ENCODE measurements around the gene ESD.
A peak's percentile ranks its signal among the peaks of the same experiment; 100 is the strongest.
"Not testable (repeated sequence)": the region's sequence is repeated elsewhere in the genome, so short reads cannot be mapped to it uniquely, and the experiment has no call there.

The ESD gene

DNA sequence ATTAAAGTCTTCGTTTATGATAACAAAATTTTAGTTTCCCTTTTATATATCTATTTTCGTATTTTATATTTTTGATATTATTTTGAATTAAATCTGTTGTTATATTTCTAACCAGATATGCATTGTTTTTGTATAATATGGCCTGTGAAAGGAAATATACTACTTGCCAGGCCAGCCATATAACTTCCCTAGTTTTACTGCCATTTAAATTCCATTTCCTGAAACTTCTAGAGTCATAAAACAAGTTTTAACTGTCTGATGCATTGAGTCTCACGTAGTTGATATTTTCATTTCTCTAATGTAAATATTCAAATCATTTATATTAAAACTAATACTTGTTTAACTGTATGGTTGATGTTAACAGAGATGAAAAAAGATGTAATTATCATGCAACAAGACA lies 13.5 kb downstream of the ESD start:
- DNase-seq (ENCODE audit: low spot score) = no peak

- DNase-seq (ENCODE audit: low spot score) = no peak
Measured at GRCh38 chr13:46782691-46783090, 14.3 kb downstream of the ESD start.

GRCh38 chr13:46782066-46782465 lies 14.9 kb downstream of the ESD start:
- DNase-seq (ENCODE audit: low spot score) = no peak

GRCh38 chr13:46778890-46779289 lies 18.1 kb downstream of the ESD start:
- no peak for DNase-seq (ENCODE audit: low spot score)

GRCh38 chr13:46778095-46778494 lies 18.9 kb downstream of the ESD start:
- no peak for DNase-seq (ENCODE audit: low spot score)

DNA sequence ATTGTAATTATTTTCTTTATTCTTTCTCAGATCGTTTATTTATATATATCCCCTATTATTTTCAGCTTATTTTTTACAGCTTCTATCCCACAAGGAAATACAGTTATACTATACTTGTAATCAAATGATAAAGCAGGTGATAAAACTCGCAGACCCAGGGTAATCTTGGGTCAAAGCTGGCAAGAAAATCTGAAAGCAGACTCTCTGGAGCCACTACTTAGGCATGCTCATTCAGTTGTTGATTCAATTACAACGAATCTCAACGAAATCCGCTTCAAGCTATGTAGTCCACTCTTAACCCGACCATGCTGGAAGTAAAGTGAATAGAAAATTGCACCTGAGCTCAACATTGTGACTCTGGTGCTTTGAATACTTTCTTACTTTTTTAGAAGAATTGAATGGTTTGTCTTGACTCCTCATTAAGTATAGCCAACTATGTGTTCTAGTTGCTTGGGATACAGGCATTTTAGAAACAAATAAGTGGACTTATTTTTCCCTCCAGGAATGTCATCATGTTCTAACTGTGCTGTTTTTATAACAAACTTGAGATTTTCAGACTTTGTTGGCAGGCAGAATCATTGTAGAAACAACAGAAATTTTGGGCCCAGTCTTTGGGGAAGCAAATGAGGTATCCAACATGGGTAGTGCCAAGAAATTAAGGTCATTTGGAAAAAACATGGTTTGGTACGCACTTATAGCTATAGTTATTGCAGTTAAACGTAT lies 21.4 kb downstream of the ESD start:
- DNase-seq (ENCODE audit: low spot score) = no peak

DNA sequence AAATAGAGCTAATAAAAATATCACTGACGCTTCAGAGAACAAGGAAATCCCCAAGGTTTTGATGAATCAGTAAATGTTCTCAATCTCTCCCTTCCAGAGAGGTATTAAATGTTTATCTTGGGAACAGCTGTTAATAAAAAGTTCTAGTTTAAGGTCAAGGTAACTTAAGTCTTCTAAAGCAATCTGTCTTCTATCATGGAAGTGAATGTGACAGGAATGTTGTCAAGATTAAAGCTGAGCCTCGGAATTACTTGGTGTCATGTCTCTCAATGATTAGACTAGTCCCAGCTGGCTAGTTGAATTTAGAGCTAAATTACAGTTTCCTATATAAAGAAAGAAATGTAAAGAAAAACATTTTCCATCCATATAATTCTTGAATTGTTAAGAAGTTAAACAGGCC lies 23.4 kb downstream of the ESD start:
- no peak for DNase-seq (ENCODE audit: low spot score)

DNA sequence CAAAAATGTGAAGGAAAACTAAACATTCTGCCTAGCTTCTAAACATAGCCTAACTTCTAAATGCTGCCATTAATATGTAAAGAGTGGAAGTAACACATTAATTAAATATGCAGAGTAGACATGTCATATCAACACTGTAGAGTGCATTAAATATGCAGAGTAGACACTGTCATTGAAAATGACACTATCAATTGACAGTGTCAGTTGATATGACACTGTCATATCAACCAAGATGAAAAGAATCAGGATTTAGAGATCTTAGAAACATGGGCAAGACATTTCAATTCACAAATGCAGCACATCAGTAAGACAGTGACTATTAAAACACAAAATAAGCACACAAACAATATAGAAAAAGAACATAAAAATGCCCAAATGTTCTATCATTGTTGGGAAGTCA lies 25.3 kb downstream of the ESD start:
- no peak for DNase-seq (ENCODE audit: low spot score)

DNA sequence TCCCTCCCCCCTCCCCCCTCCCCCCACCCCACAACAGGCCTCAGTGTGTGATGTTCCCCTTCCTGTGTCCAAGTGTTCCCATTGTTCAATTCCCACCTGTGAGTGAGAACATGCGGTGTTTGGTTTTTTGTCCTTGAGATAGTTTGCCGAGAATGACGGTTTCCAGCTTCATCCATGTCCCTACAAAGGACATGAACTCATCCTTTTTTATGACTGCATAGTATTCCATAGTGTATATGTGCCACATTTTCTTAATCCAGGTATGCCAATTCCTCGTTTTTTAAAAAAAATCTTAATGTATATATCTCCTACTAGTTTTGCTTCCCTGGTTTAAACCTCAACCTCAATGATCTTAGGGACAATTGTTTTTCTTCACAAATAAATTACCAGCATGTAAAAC lies 27.0 kb downstream of the ESD start:
- not testable (repeated sequence) for DNase-seq (ENCODE audit: low spot score)

DNA sequence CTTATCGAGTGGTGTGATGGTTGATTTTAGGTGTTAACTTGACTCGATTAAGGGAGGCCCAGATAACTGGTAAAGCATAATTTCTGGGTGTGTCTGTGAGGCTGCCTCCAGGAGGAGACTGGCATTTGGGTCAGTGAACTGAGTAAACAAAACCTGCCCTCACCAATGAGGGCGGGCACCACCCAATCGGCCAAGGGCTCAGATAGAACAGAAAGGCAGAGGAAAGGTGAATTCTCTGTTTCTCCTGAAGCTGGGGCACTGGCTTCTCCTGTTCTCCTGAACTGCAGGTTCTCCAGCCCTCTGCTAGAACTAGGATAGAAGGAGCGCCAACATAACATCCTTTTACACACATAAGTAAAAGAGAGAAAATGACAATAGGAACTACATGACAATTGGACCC lies 35.1 kb downstream of the ESD start:
- peak; percentile 11 for DNase-seq (ENCODE audit: low spot score)

DNA sequence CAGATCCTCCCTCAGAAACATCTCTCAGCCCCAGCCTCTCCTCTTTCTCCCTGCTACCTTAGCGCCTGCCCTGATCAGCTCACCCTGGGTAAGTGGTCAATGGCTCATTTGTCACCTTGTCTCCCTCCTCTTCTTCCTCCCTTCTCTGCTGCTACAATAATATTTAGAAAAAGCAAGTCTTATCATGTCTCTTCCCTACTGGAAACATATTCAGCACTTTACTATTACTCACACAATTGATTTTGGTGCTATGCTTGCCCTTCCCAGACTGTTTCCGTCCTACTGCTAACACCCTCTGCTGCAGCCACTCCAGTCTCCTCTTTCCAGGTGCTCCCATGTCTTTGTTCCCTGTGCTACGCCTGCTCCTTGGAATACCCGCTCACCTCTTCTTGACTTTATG lies 35.8 kb downstream of the ESD start:
- no peak for DNase-seq (ENCODE audit: low spot score)

GRCh38 chr13:46759846-46760245 lies 37.1 kb downstream of the ESD start:
- no peak for DNase-seq (ENCODE audit: low spot score)

DNA sequence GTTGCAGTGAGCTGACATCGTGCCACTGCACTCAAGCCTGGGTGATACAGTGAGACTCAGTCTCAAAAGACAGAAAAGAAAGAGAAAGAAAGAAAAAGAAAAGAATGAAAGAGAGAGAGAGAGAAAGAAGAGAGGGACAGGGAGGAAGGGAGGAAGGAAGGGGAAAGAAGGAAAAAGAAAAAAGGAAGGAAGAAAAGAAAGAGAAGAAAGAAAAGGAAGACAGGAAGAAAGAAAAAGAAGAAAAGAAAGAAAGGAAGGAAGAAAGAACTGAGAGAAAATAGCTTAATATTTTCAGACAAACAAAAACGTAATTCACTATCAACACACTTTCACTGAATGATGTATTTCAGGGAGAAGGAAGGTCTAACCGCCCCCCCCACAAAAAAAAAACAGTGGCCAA lies 39.3 kb downstream of the ESD start:
- DNase-seq (ENCODE audit: low spot score) = no peak

GRCh38 chr13:46756977-46757376 lies 40.0 kb downstream of the ESD start:
- DNase-seq (ENCODE audit: low spot score) = no peak

DNA sequence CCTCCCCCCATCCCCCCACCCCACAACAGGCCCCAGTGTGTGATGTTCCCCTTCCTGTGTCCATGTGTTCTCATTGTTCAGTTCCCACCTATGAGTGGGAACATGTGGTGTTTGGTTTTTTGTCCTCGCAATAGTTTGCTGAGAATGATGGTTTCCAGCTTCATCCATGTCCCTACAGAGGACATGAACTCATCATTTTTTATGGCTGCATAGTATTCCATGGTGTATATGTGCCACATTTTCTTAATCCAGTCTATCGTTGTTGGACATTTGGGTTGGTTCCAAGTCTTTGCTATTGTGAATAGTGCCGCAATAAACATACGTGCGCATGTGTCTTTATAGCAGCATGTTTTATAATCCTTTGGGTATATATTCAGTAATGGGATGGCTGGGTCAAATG lies 41.5 kb downstream of the ESD start:
- DNase-seq (ENCODE audit: low spot score) = not testable (repeated sequence)

DNA sequence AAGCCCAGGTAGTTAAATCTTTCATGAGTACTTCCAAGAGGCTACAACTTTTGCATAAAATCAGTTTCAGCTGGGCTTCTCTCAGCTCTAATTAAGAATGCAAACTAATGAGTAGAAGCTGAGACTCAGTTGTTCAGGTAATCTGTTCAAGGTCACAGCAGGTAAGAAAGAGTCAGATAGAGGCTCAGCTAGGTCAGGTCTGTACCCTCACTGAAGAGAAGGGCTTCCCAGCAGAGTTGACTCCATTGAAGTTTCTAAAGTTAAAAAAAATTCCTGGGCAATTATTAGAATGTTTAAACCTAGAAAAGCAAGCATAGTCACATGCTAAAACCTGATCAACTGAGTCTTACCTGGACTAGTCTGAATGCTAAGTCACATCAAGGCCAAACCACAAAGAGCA lies 42.1 kb downstream of the ESD start:
- no peak for DNase-seq (ENCODE audit: low spot score)

DNA sequence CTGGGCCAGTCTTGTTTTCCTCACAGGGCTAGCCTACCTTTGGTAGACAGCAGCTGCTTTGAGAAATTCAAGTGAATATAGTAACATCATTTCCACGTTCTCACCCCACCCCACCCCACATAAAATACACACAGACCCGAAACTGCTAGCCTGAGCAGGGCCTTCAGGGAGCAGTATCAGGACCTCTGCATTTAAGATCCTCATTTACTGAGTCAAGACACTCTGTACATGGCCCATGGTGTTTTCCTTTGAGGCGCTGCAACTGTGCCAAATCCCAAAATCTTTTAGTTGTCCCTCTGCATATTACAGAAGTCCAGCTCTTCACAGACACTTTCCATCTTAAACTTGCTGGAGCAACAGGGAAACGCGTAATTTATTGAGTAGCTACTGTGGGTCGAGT lies 43.0 kb downstream of the ESD start:
- no peak for DNase-seq (ENCODE audit: low spot score)

DNA sequence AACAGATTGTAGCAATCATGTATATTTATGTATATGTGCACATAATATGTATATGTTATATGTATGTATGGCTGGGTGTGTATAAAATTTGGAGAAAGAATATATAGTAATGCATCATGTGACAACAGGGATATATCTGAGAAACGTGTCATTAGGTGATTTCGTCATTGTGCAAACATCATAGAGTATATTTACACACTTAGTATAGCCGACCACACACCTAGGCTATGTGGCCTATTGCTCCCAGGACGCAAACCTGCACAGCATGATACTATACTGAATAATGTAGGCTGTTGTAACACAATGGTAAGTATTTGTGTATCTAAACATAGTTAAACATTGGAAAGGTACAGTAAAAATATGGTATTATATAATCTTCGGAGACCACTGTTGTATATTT lies 43.8 kb downstream of the ESD start:
- DNase-seq (ENCODE audit: low spot score) = no peak

DNA sequence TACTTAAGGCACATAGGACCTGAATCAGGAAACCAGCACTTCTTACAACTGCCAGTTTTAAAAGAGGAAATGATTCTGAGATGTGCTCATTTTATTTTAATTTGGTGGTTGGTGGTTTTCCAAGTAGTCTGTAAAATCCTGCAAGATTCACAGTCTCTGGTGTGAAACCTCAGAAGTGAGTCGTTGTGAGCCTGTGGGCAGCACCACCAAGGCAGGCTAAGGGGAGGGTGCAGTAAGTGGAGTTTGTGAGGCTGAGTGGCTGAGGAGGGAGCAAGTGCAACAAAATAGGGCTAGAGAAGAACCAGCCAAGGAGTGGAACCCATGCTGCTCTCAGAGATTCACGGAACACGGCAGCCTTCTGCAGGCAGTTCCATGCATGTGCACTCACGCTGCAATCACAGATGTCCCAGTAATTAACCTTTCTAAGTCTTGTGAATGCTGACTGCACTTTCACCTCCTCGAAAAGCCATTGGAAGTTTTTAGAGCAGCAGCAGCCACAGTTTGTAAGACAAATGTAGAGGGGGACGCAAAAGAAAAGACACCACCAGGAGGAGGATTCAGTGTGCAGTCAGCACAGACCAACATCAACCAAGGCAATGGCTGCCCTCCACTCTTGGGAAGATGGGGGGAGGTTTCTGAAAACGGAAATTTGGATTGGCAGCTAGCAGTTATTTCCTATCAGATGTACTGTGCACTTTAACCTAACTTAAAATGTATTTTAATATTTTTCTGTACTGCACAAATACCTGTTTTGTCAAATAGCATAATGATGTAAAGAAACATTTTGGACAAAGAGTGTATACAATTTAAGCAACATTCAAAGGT lies 44.9 kb downstream of the ESD start:
- DNase-seq (ENCODE audit: low spot score) = no peak

- no peak for DNase-seq (ENCODE audit: low spot score)
Measured at GRCh38 chr13:46749951-46750350, 47.0 kb downstream of the ESD start.

DNA sequence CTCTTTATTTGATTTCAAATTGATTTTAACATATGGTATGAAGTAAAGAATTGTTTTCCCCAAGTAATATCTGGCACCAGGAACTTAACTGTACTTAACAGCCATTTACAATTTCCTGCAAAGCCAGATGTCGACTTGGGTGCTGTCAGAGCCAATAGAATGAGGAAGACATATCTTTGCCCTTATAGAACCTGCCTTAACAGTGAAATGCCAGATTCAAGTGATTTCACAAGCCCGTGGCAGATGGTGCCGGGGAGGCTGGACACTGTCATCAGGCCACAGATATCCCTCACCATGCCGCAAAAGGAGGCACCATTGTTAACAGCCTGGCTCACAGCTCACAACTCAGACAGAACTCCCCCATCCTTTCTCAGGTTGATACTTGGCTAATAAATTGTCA lies 48.7 kb downstream of the ESD start:
- DNase-seq (ENCODE audit: low spot score) = no peak

GRCh38 chr13:46747031-46747820 lies 49.7 kb downstream of the ESD start:
- no peak for DNase-seq (ENCODE audit: low spot score)

DNA sequence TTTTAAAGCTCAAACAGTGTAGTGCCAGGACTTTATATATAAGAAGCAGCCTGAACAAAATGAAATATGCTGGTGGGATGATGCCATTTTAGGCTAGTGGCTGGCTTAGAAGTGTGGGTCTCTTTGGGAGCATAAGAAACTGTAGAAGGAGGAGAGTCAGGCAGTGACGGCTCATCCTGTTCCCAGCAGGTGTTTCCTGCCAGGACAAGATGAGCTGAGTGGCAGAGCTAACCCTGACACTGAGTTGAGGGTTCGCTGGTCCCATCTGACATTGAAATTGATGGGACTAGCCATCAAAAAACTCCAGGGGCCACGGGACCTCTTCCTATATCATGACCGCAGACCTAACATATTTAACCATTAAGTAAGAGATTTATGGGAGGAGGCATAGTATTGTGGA lies 51.3 kb downstream of the ESD start:
- DNase-seq (ENCODE audit: low spot score) = no peak

All from LoVo (cell line).